ENCODE measurements around the gene CCDC6. TPM values are rescaled to one million over a fixed set of nuclear protein-coding genes. Genes with fewer than 3 reads are reported as not detected.

CCDC6 gene
- total and polyA plus RNA-seq, 9 of the 15 experiments (the other 6 are each of a cell fraction or from before 2014, with no cell fraction given) = 10.4 to 41.0 (median 20.9) TPM

DNA sequence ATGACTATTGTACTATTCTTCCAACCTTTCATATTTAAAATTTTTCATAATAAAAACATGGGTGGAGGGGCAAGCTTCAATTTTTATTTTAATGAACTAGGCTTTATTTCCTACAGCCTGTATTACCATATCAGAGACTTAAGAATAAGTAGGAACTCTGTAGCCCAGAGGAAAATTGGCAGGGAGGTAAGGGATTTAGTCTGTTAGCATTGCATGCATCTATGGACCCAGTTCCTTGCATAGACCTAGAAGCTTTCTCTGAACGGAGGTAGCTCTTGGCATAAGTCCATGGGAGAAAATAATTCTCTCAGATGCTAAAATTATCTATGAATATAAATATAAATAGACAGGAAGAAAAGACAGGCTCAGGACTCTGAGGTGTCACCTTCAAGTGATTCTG lies 31.4 kb upstream of the CCDC6 start (continued):
- TF ChIP-seq, protein P1, sequence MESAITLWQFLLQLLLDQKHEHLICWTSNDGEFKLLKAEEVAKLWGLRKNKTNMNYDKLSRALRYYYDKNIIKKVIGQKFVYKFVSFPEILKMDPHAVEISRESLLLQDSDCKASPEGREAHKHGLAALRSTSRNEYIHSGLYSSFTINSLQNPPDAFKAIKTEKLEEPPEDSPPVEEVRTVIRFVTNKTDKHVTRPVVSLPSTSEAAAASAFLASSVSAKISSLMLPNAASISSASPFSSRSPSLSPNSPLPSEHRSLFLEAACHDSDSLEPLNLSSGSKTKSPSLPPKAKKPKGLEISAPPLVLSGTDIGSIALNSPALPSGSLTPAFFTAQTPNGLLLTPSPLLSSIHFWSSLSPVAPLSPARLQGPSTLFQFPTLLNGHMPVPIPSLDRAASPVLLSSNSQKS (CRISPR knock-in tag; IDR thresholded peaks at IDR 0.05) = no peak

DNA sequence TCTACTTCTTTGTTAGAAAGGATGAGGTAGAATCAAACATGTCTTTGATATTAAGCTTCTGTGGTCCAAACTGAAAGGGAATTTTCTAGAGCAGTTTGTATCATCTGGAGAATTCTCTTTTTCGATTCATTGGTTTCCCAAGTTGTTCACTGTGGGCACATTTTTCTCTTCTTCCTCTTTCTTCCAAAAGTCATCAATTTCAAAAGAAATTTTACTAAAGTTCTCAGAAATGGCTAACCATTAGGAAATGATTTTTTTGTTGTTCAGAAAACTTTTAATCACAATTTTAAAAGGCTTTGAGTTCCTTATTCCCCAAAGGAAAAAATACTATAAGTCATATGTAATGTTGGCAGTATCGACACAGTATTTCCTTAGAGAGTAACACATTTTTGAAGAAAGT lies 28.3 kb upstream of the CCDC6 start:
- H3K4me1 ChIP-seq (replicated peaks in 1 of 2; ENCODE audit: control insufficient read depth in 2 of 2, insufficient read depth in 2 of 2, low read length in 2 of 2) = no peaks in the 10 kb centered on the region
- 0 out of 2 replicates have a peak overlapping the region, but pooled peaks have one; percentile 42 for H2AFZ ChIP-seq (ENCODE audit: low read depth, low read length)
- no peak for ATAC-seq
- ChIA-PET CTCF (ENCODE audit: low intra/inter-chr PET ratio) (no interaction called here), POLR2A (no interaction called here)
- 0% methylated on average over 2 of the region's 2 CpGs for WGBS (ENCODE audit: insufficient coverage, low coverage, missing lambda C conversion rate)
- no peaks in the 10 kb centered on the region for H3K9me3 ChIP-seq (replicated peaks; ENCODE audit: control insufficient read depth, insufficient read depth, low read depth, low read length)
- H3K4me2 ChIP-seq (ENCODE audit: insufficient read depth, low read length) = no peak overlapping the region
- FAIRE-seq = no peak
- no peak for DNase-seq (ENCODE audit: extremely low read depth in 1 of 4, low spot score in 3 of 4)
- H3K27ac ChIP-seq (ENCODE audit: extremely low read depth, low read depth, low read length) = no peak overlapping the region
- intact Hi-C loops (cut with micrococcal nuclease) = no loop called here
- no peaks in the 10 kb centered on the region for H3K9me1 ChIP-seq (ENCODE audit: control insufficient read depth, insufficient read depth, low read length)
- no peaks in the 10 kb centered on the region for H3K79me2 ChIP-seq (ENCODE audit: control insufficient read depth, insufficient read depth, low read length)
- H4K20me1 ChIP-seq (replicated peaks; ENCODE audit: control insufficient read depth, insufficient read depth, low read length) = no peaks in the 10 kb centered on the region
- H3K27me3 ChIP-seq (ENCODE audit: control insufficient read depth in 2 of 2, insufficient read depth in 2 of 2, low read length in 2 of 2) = peaks cover 0 to 7% of the 10 kb centered on the region in 2 experiments; a peak in 3 of 5 replicates
- no TSS peak for BruUV-seq (replicated peaks)
- in situ Hi-C loops (cut with MboI) = no loop called here
- no peaks in the 10 kb centered on the region for H3K36me3 ChIP-seq (ENCODE audit: control insufficient read depth, insufficient read depth, low read length)
- H3K9ac ChIP-seq (ENCODE audit: insufficient read depth in 1 of 2, low read depth in 2 of 2, low read length in 2 of 2) = no peak overlapping the region
- H3K4me3 ChIP-seq = no peak overlapping the region
- TF ChIP-seq, protein P2, sequence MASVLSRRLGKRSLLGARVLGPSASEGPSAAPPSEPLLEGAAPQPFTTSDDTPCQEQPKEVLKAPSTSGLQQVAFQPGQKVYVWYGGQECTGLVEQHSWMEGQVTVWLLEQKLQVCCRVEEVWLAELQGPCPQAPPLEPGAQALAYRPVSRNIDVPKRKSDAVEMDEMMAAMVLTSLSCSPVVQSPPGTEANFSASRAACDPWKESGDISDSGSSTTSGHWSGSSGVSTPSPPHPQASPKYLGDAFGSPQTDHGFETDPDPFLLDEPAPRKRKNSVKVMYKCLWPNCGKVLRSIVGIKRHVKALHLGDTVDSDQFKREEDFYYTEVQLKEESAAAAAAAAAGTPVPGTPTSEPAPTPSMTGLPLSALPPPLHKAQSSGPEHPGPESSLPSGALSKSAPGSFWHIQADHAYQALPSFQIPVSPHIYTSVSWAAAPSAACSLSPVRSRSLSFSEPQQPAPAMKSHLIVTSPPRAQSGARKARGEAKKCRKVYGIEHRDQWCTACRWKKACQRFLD (CRISPR knock-in tag; IDR thresholded peaks at IDR 0.05) = no peak
- TF ChIP-seq CBFA2T3 (IDR thresholded peaks at IDR 0.05) (no peak), FOXA3 (CRISPR knock-in tag; conservative IDR thresholded peaks at IDR 0.05 in 1 of 2, IDR thresholded peaks at IDR 0.05 in 1 of 2) (no peak), CBX5 (IDR thresholded peaks at IDR 0.05; ENCODE audit: borderline replicate concordance, low read depth) (no peak), RBM17 (IDR thresholded peaks at IDR 0.05; ENCODE audit: borderline replicate concordance, low read depth, low read length) (no peak), ARNT (IDR thresholded peaks at IDR 0.05) (no peak), KAT2B (IDR thresholded peaks at IDR 0.05; ENCODE audit: low read depth, low read length) (no peak), ERF (CRISPR knock-in tag; IDR thresholded peaks at IDR 0.05) (no peak), TAF7 (tag; IDR thresholded peaks at IDR 0.05) (no peak), EZH2 (IDR thresholded peaks at IDR 0.05; ENCODE audit: borderline replicate concordance, low read depth, low read length) (no peak), PCBP1 (IDR thresholded peaks at IDR 0.05; ENCODE audit: low read depth, low read length, poor library complexity, severe bottlenecking) (no peak)
- TF ChIP-seq, protein P3, sequence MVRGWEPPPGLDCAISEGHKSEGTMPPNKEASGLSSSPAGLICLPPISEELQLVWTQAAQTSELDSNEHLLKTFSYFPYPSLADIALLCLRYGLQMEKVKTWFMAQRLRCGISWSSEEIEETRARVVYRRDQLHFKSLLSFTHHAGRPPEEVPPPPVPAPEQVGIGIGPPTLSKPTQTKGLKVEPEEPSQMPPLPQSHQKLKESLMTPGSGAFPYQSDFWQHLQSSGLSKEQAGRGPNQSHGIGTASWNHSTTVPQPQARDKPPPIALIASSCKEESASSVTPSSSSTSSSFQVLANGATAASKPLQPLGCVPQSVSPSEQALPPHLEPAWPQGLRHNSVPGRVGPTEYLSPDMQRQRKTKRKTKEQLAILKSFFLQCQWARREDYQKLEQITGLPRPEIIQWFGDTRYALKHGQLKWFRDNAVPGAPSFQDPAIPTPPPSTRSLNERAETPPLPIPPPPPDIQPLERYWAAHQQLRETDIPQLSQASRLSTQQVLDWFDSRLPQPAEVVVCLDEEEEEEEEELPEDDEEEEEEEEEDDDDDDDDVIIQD (CRISPR knock-in tag; IDR thresholded peaks at IDR 0.05) = no peak
